CD4-positive, alpha-beta T cell treated with Interleukin-15 for 1 hour (primary cell): ENCODE measurements around the gene PDS5A.
"Not testable (repeated sequence)": the region's sequence is repeated elsewhere in the genome, so short reads cannot be mapped to it uniquely, and the experiment has no call there.

Source experiments
- DNase-seq: peaks from one replicate; pipeline ENCODE4 v3.0.0-alpha.2; 2020

Gene PDS5A

GRCh38 chr4:39821951-39822350 is 155.8 kb downstream of the PDS5A start:
- no peak for DNase-seq

- DNase-seq = no peak
These were observed 157.5 kb downstream of the PDS5A start for GRCh38 chr4:39820186-39820585.

- no peak for DNase-seq
These were observed 159.1 kb downstream of the PDS5A start for GRCh38 chr4:39818646-39819045.

DNA sequence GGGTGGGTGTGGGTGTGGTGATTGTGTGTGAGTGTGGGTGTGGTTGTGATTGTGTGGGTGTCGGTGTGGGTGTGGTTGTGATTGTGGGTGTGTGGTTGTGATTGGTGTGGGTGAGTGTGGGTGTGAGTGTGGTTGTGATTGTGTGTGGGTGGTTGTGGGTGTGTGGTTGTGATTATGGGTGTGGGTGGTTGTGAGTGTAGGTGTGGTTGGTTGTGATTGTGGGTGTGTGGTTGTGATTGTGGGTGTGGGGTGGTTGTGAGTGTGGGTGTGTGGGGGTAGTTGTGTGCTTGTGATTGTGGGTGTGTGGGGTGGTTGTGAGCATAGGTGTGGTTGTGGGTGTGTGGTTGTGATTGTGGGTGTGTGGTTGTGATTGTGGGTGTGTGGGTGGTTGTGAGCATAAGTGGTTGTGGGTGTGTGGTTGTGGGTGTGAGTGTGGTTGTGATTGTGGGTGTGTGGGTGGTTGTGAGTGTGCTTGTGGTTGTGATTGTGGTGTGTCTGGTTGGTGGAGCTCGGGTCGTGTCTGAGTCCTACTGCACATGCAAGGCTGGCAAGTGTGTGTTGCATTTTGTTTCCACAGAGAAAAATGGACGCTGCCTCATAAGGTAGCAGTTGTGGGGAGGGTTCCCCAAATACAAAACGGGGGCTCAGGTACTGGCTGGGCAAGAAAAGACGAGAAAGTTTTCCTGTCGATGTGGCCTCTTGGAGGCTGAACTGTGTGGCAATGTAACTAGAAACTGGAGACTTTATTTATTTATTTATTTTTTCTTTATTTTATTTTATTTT is 163.1 kb downstream of the PDS5A start:
- DNase-seq = no peak

DNA sequence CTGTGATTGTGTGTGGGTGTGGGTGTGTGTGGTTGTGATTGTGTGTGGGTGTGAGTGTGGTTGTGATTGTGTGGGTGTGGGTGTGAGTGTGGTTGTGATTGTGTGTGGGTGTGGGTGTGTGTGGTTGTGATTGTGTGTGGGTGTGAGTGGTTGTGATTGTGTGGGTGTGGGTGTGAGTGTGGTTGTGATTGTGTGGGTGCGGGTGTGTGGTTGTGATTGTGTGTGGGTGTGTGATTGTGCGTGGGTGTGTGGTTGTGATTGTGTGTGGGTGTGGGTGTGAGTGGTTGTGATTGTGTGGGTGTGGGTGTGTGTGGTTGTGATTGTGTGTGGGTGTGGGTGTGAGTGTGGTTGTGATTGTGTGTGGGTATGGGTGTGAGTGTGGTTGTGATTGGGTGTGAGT is 163.9 kb downstream of the PDS5A start:
- DNase-seq = not testable (repeated sequence)

DNA sequence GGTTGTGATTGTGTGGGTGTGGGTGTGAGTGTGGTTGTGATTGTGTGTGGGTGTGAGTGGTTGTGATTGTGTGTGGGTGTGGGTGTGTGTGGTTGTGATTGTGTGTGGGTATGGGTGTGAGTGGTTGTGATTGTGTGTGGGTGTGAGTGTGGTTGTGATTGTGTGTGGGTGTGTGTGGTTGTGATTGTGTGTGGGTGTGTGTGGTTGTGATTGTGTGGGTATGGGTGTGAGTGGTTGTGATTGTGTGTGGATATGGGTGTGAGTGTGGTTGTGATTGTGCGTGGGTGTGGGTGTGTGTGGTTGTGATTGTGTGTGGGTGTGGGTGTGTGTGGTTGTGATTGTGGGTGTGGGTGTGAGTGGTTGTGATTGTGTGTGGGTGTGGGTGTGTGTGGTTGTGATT is 164.7 kb downstream of the PDS5A start:
- DNase-seq = not testable (repeated sequence)

- no peak for DNase-seq
These were observed 165.2 kb downstream of the PDS5A start for GRCh38 chr4:39812500-39812899.

DNA sequence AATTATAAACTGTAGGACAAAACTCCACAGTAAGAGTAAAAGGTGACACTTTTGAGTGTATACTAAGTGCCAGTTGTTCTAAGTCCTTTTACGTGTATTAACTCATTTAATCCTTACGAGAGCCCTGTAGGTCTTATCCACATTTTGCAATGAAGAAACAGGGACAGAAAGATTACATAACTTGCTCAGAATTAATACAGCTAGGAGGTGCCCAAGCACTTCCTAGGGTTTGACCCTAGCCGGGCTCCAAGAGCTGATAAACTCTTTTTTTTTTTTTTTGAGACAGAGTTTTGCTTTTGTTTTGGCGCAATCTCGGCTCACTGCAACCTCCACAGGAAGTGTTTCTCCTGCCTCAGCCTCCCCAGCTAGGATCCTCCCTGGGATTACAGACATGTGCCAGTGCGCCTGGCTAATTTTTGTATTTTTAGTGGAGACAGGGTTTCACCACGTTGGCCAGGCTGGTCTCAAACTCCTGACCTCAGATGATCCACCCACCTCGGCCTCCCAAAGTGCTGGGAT is 169.4 kb downstream of the PDS5A start:
- no peak for DNase-seq

DNA sequence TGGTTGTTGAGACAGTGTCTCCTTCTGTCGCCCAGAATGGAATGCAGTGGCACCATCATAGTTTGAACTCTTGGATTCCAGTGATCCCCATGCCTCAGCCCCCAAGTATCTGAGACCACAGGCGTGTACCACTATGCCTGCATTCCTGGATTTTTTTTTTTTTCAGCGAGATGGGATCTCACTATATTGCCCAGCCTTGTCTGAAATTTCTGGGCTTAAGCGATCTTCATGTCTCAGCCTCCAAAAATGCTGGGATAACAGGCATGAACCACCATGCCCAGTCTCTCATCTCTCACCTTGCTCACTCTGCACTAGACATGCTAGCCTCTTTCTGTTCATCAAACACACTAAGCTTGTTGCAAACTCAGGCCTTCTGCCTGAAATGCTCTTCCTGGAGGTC is 175.7 kb downstream of the PDS5A start:
- no peak for DNase-seq

- not testable (repeated sequence) for DNase-seq
These were observed 184.7 kb downstream of the PDS5A start for GRCh38 chr4:39792976-39793375.

DNA sequence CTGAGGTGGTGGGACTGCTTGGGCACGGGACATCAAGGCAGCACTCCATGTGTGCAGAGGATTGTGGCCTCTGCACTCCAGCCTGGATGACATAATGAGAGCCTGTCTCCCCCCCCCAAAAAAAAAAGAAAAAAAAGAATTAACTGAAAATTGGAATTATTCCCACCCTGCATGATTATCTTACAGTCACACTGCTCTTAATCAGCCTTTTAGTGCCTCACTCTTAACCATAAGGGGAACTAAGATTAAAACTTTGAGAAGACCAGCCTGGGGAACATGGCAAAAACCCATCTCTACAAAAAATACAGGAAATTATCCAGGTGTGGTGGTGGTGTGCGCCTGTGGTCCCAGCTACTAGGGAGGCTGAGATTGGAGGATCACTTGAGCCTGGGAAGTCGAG is 185.2 kb downstream of the PDS5A start:
- no peak for DNase-seq

- no peak for DNase-seq
These were observed 185.6 kb downstream of the PDS5A start for GRCh38 chr4:39792128-39792527.

DNA sequence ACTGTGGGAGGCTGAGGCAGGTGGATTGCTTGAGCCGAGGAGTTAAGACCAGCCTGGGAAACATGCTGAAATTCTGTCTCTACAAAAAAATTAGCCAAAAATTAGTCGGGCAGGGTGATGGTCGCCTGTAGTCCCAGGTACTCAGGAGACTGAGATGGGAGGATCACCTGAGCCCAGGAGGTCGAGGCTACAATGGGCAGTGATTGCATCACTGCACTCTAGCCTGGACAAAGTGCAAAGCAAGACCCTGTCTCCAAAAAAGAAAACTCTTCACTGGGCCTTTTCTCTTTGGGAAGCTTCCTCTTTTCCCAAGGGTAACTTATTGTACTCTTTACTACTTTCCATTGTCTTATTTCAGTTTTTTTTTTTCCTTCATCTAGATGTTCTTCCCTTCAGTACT is 190.9 kb downstream of the PDS5A start:
- DNase-seq = no peak

DNA sequence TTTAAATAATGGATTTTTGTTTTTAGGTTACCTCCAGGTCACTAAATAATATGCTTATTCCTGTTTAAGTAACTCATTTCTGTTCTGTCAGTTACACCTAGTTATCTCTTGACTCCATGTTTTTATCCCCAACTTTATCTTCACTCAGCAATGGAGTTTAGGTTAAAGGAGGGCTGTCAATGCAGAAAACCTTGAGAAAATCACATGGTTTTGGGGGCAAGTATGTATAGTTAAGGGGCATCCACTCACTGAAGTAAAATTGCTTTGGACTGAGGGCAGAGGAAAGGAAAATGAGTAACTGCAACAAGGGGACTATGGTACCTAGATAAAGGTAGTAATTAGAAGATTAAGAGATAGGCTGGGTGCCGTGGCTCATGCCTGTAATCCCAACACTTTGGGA is 192.6 kb downstream of the PDS5A start:
- no peak for DNase-seq

GRCh38 chr4:39781988-39782387 is 195.7 kb downstream of the PDS5A start:
- not testable (repeated sequence) for DNase-seq
